HepG2 (cell line): Measurements from ENCODE around the gene COX5B. TPM values are rescaled to one million over a fixed set of nuclear protein-coding genes. Genes with fewer than 3 reads are reported as not detected.
A peak's percentile ranks its signal among the peaks of the same experiment; 100 is the strongest.

Source experiments
- ATAC-seq: fragments of 200-7000 bp; cut with Tn5 transposase; 3 replicates; pipeline ENCODE4 v1.9.1; 2020; ENCODE audit warnings: mild to moderate bottlenecking, moderate library complexity
- BruUV-seq: library from RNA; stranded (reverse); fragments of 400-500 nt; replicated peaks from 2 replicates; lab custom pipeline; 2021; lab: Mats Ljungman, UMichigan
- CTCF ChIA-PET: fragments of 300-600 bp; formaldehyde crosslinking; extraction: SDS; loops from one replicate; lab custom pipeline; 2021; ENCODE audit warnings: low total read pairs, inconsistent platforms, low intra/inter-chr PET ratio; lab: Yijun Ruan, JAX
- POLR2A ChIA-PET: fragments of 350-600 bp; sonication (Branson Sonifier 250); formaldehyde crosslinking; loops from one replicate; lab custom pipeline; 2020; ENCODE audit warnings: antibody characterized with exemption, inconsistent platforms; lab: Yijun Ruan, JAX
- DNase-seq: peaks from one replicate; pipeline ENCODE4 v3.0.0-alpha.2; 2015; ENCODE audit warnings: low spot score
- FAIRE-seq: peaks from 3 replicates; lab custom pipeline; 2011; peaks lifted over from hg19 to GRCh38; lab: Jason Lieb, UNC
- H2AFZ ChIP-seq: one replicate; pipeline ENCODE4 v1.6.1; 2011; ENCODE audit warnings: low read length, inconsistent platforms
- H3K27ac ChIP-seq: fragments of 300-600 bp; 3 replicates; pipeline ENCODE4 v1.8.0; 2011; ENCODE audit warnings: mixed run types, mild to moderate bottlenecking, mixed read lengths, low read length, inconsistent platforms; ENCODE audit not compliant: insufficient read depth; ENCODE audit errors: extremely low read length
- H3K27me3 ChIP-seq, 2 experiments: fragments of 200-600 bp in 1 of 2; 2 replicates in 1 of 2; 3 replicates in 1 of 2; pipeline versions ENCODE4 v1.6.0 to v1.8.0; 2011; ENCODE audit warnings: low read length in 2 of 2, mild to moderate bottlenecking in 2 of 2, moderate library complexity in 2 of 2, inconsistent platforms in 1 of 2; ENCODE audit not compliant: insufficient read depth in 2 of 2, control insufficient read depth in 1 of 2
- H3K36me3 ChIP-seq, 2 experiments: fragments of 200-600 bp in 1 of 2; replicated peaks in 1 of 2; 2 replicates in 1 of 2; 3 replicates in 1 of 2; pipeline versions ENCODE4 v1.5.1 to v1.8.0; 2011; ENCODE audit warnings: low read length in 2 of 2, inconsistent platforms in 1 of 2; ENCODE audit not compliant: insufficient read depth in 2 of 2, control insufficient read depth in 1 of 2
- H3K4me1 ChIP-seq: 2 replicates; pipeline ENCODE4 v1.5.1; 2012; ENCODE audit warnings: low read length, inconsistent platforms; ENCODE audit not compliant: insufficient read depth
- H3K4me2 ChIP-seq: 2 replicates; pipeline ENCODE4 v1.6.0; 2011; ENCODE audit warnings: low read depth, low read length, inconsistent platforms
- H3K4me3 ChIP-seq, 3 experiments: fragments of 200-600 bp in 1 of 3; sonication (generic), shearing (Covaris generic) in 1 of 3; replicated peaks in 1 of 3; 2 replicates each; pipeline ENCODE4 v1.5.1; 2011 to 2016; ENCODE audit warnings: low read length in 3 of 3, inconsistent platforms in 2 of 3, low read depth in 2 of 3, mild to moderate bottlenecking in 2 of 3, control low read depth in 1 of 3, mixed read lengths in 1 of 3; ENCODE audit not compliant: insufficient read depth in 1 of 3
- H3K79me2 ChIP-seq: one replicate; pipeline ENCODE4 v1.6.1; 2011; ENCODE audit warnings: low read length, inconsistent platforms; ENCODE audit not compliant: insufficient read depth
- H3K9ac ChIP-seq: 2 replicates; pipeline ENCODE4 v1.6.0; 2011; ENCODE audit warnings: mild to moderate bottlenecking, low read depth, low read length, inconsistent platforms; ENCODE audit not compliant: insufficient read depth
- H3K9me3 ChIP-seq: 2 replicates; pipeline ENCODE4 v1.5.1; 2012; ENCODE audit warnings: mild to moderate bottlenecking, low read length
- H4K20me1 ChIP-seq: 2 replicates; pipeline ENCODE4 v1.6.0; 2011; ENCODE audit warnings: inconsistent platforms, mild to moderate bottlenecking, low read length, moderate library complexity; ENCODE audit not compliant: insufficient read depth
- BRCA1 ChIP-seq: sonication (generic); formaldehyde crosslinking; IDR thresholded peaks from 2 replicates; pipeline ENCODE4 v1.4.0; 2020; ENCODE audit warnings: missing genetic modification reagents
- CBFB ChIP-seq: sonication (generic); formaldehyde crosslinking; IDR thresholded peaks from 2 replicates; pipeline ENCODE4 v1.4.0; 2020; ENCODE audit warnings: missing genetic modification reagents
- CCAR2 ChIP-seq: fragments of 200-400 bp; formaldehyde crosslinking; optimal IDR thresholded peaks from 2 replicates; pipeline ENCODE3; 2018; ENCODE audit warnings: low read depth, mild to moderate bottlenecking, low read length, moderate library complexity
- HNRNPL ChIP-seq: fragments of 200-400 bp; formaldehyde crosslinking; IDR thresholded peaks from 2 replicates; pipeline ENCODE4 v1.6.1; 2017; ENCODE audit warnings: mild to moderate bottlenecking, low read depth, low read length
- HOXA7 ChIP-seq: sonication (generic); formaldehyde crosslinking; IDR thresholded peaks from 2 replicates; pipeline ENCODE4 v1.8.1; 2022; ENCODE audit warnings: mild to moderate bottlenecking, missing genetic modification reagents, moderate library complexity
- IRX3 ChIP-seq: sonication (generic); formaldehyde crosslinking; IDR thresholded peaks from 2 replicates; pipeline ENCODE4 v1.8.1; 2023; ENCODE audit warnings: mild to moderate bottlenecking, low read depth, missing genetic modification reagents, borderline replicate concordance
- KAT8 ChIP-seq: IDR thresholded peaks from 2 replicates; pipeline ENCODE4 v1.6.1; 2016; ENCODE audit warnings: missing genetic modification reagents, missing compliant biosample characterization
- KLF11 ChIP-seq: IDR thresholded peaks from 2 replicates; pipeline ENCODE4 v1.6.1; 2016; ENCODE audit warnings: missing compliant biosample characterization
- MEIS2 ChIP-seq: sonication (generic); formaldehyde crosslinking; IDR thresholded peaks from 2 replicates; pipeline ENCODE4 v1.9.0; 2021; ENCODE audit warnings: mild to moderate bottlenecking, missing genetic modification reagents
- NR2F6 ChIP-seq, 2 experiments: IDR thresholded peaks; 2 replicates each; pipeline ENCODE4 v1.6.1; 2016; ENCODE audit warnings: antibody characterized with exemption in 1 of 2, mild to moderate bottlenecking in 1 of 2
- REL ChIP-seq: sonication (generic); formaldehyde crosslinking; conservative IDR thresholded peaks from 2 replicates; pipeline ENCODE4 v1.8.0; 2022; ENCODE audit warnings: mild to moderate bottlenecking, missing genetic modification reagents, moderate library complexity
- ZNF282 ChIP-seq: fragments of 450-650 bp; IDR thresholded peaks from 2 replicates; pipeline ENCODE4 v1.6.1; 2018; ENCODE audit not compliant: partially characterized antibody
- ZNF510 ChIP-seq: sonication (generic); formaldehyde crosslinking; IDR thresholded peaks from 2 replicates; pipeline ENCODE4 v1.4.0; 2020; ENCODE audit warnings: low read depth, mild to moderate bottlenecking, missing genetic modification reagents
- ZNF788 ChIP-seq: sonication (generic); formaldehyde crosslinking; IDR thresholded peaks from 2 replicates; pipeline ENCODE4 v1.5.0; 2020; ENCODE audit warnings: mild to moderate bottlenecking, missing genetic modification reagents, borderline replicate concordance
- WGBS: methylation state at CpG from one replicate; pipeline ENCODE4 v1.1.6; 2017; ENCODE audit warnings: low lambda C conversion rate; 5-methylcytosine and 5-hydroxymethylcytosine counted together
- in situ Hi-C: cut with HindIII; loops from 2 replicates; pipeline ENCODE4 v1.10.0; 2017; ENCODE audit warnings: low pct_unique_long_range_greater_than_20kb; ENCODE audit not compliant: extremely low pct_ligation_motif_present
- intact Hi-C: fragments of 100-400 bp; cut with micrococcal nuclease; formaldehyde crosslinking; loops from one replicate; pipeline ENCODE4 v1.10.0; 2022; ENCODE audit not compliant: unreplicated experiment
- polyA plus RNA-seq, 8 experiments: library from polyadenylated mRNA; depleted of rRNA in 3 of 8; stranded (reverse) in 7 of 8; unstranded in 1 of 8; fragments of >200 nt; fragmentation: Illumina TruSeq in 4 of 8; extraction: Trizol in 4 of 8; gene quantifications; 2 replicates each; pipeline versions ENCODE4 v1.2.1 to v1.2.3, GENCODE V29; 2011 to 2016; ENCODE audit warnings: low read depth in 4 of 8, missing spikeins in 1 of 8, mixed read lengths in 1 of 8; ENCODE audit not compliant: insufficient read depth in 1 of 8
- total RNA-seq, 5 experiments: library from RNA; depleted of rRNA; stranded (reverse); fragments of >200 nt; fragmentation: Illumina TruSeq; extraction: Trizol; gene quantifications; 2 replicates each; pipeline ENCODE4 v1.2.3, GENCODE V29; 2016; ENCODE audit warnings: low read depth in 1 of 5
- TF ChIP-seq, protein P1 (sequence below): IDR thresholded peaks from 2 replicates; pipeline ENCODE4 v1.4.0; 2020; ENCODE audit warnings: mild to moderate bottlenecking, missing genetic modification reagents
- TF ChIP-seq, protein P2 (sequence below): IDR thresholded peaks from 2 replicates; pipeline ENCODE4 v1.6.1; 2012; ENCODE audit warnings: inconsistent platforms
- TF ChIP-seq, protein P3 (sequence below): sonication (generic); formaldehyde crosslinking; conservative IDR thresholded peaks from 2 replicates; pipeline ENCODE4 v1.4.0; 2020; ENCODE audit warnings: missing genetic modification reagents

COX5B gene
- total and polyA plus RNA-seq, 2 of the 13 experiments (the other 11 are each of a cell fraction or from before 2014, with no cell fraction given): 453 to 536 TPM

DNA sequence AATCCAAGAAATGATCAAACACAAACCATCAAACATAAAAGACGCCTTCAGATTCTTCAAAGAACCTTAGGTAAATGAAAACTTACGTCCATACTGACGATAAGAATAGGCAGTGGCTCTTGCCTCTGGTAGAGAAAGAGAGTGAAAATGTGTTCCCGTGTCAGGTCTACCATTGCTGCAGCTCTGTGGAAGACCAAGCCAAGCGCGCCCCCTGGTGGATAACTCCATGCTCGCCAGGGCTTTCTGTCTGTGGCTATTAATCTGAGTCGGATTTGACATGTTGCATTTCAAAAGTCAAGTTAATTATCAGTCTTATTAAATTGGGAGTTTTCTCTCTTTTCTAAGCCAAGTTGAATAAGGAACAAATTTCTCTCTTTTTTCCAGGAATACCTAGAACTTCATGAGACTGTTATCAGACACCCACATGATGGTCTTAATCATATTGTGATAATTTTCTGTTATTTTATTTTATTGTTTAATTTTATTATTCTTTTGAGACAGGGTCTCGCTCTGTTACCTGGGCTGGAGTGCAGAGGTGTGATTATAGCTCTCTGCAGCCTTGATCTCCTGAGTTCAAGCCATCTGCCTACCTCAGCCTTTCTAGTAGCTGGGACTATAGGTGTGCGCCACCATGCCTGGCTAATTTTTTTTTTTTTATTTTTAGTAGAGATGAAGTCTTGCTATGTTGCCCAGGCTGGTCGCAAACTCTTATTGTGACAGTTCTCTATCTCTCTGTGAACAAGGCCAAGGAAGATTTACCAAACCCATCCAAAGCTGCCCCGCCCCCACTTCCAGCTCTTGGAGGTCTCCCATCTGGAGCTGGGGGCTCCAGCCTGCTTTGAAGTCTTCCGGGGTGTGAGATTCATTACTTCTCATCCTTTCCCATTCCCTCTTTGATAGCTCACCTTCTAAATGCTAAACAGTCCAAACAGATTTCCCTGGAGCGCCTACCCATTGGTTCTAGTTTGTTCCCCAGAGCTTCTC, 51.7 kb downstream of the COX5B start:
- Histone ChIP-seq H2AFZ (no peak overlapping the region), H3K9me3 (no peaks in the 10 kb centered on the region), H3K9ac (no peak overlapping the region), H3K27ac (no peak overlapping the region), H3K79me2 (no peaks in the 10 kb centered on the region), H3K36me3 (no peaks in the 10 kb centered on the region), H3K4me2 (peak overlapping the region; percentile 30; the same call in 1 of the 2 replicates), H4K20me1 (no peaks in the 10 kb centered on the region), H3K27me3 (no peaks in the 10 kb centered on the region), H3K4me1 (peaks cover 13% of the 10 kb centered on the region; the same call in 1 of the 2 replicates), H3K4me3 (no peak overlapping the region)
- CTCF ChIA-PET: interaction anchor here (0.7 to 6.4 kb wide), 5 partner anchors 33 to 106 kb away, joined by 3 to 267 read pairs (median 4); partner anchors contain the start of gene ACTR1B
- BruUV-seq: no TSS peak
- DNase-seq (peak; percentile 75), ATAC-seq (peak; percentile 86), FAIRE-seq (peak; percentile 57)
- intact Hi-C loops: loop anchor here (1.0 kb wide), 2 partner anchors 47 to 107 kb away; no protein-coding TSS in a partner anchor
- 21% methylated on average over 14 of the region's 14 CpGs for WGBS
- POLR2A ChIA-PET: interaction anchor here (1.0 to 3.3 kb wide), 3 partner anchors 33 to 1629 kb away, joined by 3 to 13 read pairs (median 6); partner anchors contain the start of gene ACTR1B
- in situ Hi-C loops: no loop called here
- TF ChIP-seq ZNF788: no peak
- no peak for TF ChIP-seq BRCA1 (CRISPR knock-in tag)
- TF ChIP-seq ZNF282: no peak
- no peak for TF ChIP-seq IRX3 (CRISPR knock-in tag)
- no peak for TF ChIP-seq REL (CRISPR knock-in tag)
- TF ChIP-seq MEIS2 (CRISPR knock-in tag): peak; percentile 37; the same call in 1 of the 2 replicates
- TF ChIP-seq KAT8 (CRISPR knock-in tag): peak; percentile 58; the same call in 1 of the 2 replicates
- 0 out of 2 replicates have a peak, but pooled peaks have one; percentile 37 for TF ChIP-seq KLF11 (CRISPR knock-in tag)
- TF ChIP-seq HNRNPL: no peak
- TF ChIP-seq, protein P1, sequence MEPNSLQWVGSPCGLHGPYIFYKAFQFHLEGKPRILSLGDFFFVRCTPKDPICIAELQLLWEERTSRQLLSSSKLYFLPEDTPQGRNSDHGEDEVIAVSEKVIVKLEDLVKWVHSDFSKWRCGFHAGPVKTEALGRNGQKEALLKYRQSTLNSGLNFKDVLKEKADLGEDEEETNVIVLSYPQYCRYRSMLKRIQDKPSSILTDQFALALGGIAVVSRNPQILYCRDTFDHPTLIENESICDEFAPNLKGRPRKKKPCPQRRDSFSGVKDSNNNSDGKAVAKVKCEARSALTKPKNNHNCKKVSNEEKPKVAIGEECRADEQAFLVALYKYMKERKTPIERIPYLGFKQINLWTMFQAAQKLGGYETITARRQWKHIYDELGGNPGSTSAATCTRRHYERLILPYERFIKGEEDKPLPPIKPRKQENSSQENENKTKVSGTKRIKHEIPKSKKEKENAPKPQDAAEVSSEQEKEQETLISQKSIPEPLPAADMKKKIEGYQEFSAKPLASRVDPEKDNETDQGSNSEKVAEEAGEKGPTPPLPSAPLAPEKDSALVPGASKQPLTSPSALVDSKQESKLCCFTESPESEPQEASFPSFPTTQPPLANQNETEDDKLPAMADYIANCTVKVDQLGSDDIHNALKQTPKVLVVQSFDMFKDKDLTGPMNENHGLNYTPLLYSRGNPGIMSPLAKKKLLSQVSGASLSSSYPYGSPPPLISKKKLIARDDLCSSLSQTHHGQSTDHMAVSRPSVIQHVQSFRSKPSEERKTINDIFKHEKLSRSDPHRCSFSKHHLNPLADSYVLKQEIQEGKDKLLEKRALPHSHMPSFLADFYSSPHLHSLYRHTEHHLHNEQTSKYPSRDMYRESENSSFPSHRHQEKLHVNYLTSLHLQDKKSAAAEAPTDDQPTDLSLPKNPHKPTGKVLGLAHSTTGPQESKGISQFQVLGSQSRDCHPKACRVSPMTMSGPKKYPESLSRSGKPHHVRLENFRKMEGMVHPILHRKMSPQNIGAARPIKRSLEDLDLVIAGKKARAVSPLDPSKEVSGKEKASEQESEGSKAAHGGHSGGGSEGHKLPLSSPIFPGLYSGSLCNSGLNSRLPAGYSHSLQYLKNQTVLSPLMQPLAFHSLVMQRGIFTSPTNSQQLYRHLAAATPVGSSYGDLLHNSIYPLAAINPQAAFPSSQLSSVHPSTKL (CRISPR knock-in tag): peak; percentile 20; the same call in 1 of the 2 replicates
- no peak for TF ChIP-seq CCAR2
- 0 out of 2 replicates have a peak, but pooled peaks have one; percentile 37 for TF ChIP-seq ZNF510 (CRISPR knock-in tag)
- TF ChIP-seq, protein P2, sequence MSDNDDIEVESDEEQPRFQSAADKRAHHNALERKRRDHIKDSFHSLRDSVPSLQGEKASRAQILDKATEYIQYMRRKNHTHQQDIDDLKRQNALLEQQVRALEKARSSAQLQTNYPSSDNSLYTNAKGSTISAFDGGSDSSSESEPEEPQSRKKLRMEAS: peak; percentile 45; the same call in 1 of the 2 replicates
- TF ChIP-seq, protein P3, sequence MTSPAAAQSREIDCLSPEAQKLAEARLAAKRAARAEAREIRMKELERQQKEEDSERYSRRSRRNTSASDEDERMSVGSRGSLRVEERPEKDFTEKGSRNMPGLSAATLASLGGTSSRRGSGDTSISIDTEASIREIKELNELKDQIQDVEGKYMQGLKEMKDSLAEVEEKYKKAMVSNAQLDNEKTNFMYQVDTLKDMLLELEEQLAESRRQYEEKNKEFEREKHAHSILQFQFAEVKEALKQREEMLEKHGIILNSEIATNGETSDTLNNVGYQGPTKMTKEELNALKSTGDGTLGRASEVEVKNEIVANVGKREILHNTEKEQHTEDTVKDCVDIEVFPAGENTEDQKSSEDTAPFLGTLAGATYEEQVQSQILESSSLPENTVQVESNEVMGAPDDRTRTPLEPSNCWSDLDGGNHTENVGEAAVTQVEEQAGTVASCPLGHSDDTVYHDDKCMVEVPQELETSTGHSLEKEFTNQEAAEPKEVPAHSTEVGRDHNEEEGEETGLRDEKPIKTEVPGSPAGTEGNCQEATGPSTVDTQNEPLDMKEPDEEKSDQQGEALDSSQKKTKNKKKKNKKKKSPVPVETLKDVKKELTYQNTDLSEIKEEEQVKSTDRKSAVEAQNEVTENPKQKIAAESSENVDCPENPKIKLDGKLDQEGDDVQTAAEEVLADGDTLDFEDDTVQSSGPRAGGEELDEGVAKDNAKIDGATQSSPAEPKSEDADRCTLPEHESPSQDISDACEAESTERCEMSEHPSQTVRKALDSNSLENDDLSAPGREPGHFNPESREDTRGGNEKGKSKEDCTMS (CRISPR knock-in tag): no peak
- no peak for TF ChIP-seq HOXA7 (CRISPR knock-in tag)
- no peak for TF ChIP-seq CBFB (CRISPR knock-in tag)
- TF ChIP-seq NR2F6 (IDR thresholded peaks at IDR 0.05): no peak
- TF ChIP-seq NR2F6 (CRISPR knock-in tag; IDR thresholded peaks at IDR 0.05): no peak
